NCI-H1930 (cell line): ENCODE data around the gene KLHL36.
"Not testable (repeated sequence)": the region's sequence is repeated elsewhere in the genome, so short reads cannot be mapped to it uniquely, and the experiment has no call there.

Experiments used
- DNase-seq, 2 experiments: peaks; one replicate each; lab custom pipeline; 2025; lab: John Stamatoyannopoulos, UW

KLHL36 gene

GRCh38 chr16:84673203-84673535 lies 24.9 kb downstream of the KLHL36 start:
- DNase-seq = no peak

- no peak for DNase-seq
Observed at GRCh38 chr16:84673561-84673960, 25.2 kb downstream of the KLHL36 start.

GRCh38 chr16:84675423-84675822 lies 27.1 kb downstream of the KLHL36 start:
- DNase-seq = no peak

GRCh38 chr16:84675884-84676283 lies 27.6 kb downstream of the KLHL36 start:
- no peak for DNase-seq

GRCh38 chr16:84677017-84677803 lies 28.9 kb downstream of the KLHL36 start:
- DNase-seq = no peak

- DNase-seq = no peak
Observed at GRCh38 chr16:84677849-84678248, 29.5 kb downstream of the KLHL36 start.

GRCh38 chr16:84678541-84678940 lies 30.2 kb downstream of the KLHL36 start:
- DNase-seq = no peak

- DNase-seq = no peak
Observed at GRCh38 chr16:84680165-84680842, 32.0 kb downstream of the KLHL36 start.

- DNase-seq = no peak
Observed at GRCh38 chr16:84680843-84681629, 32.7 kb downstream of the KLHL36 start.

GRCh38 chr16:84683691-84684591 lies 35.6 kb downstream of the KLHL36 start:
- DNase-seq = no peak

- DNase-seq = no peak
Observed at GRCh38 chr16:84684592-84684965, 36.3 kb downstream of the KLHL36 start.

- DNase-seq = no peak
Observed at GRCh38 chr16:84685210-84685609, 36.9 kb downstream of the KLHL36 start.

- DNase-seq = no peak
Observed at GRCh38 chr16:84686707-84687298, 38.5 kb downstream of the KLHL36 start.

GRCh38 chr16:84687715-84688114 lies 39.4 kb downstream of the KLHL36 start:
- DNase-seq = no peak

- DNase-seq = not testable (repeated sequence)
Observed at GRCh38 chr16:84688163-84688562, 39.9 kb downstream of the KLHL36 start.

- no peak for DNase-seq
Observed at GRCh38 chr16:84689111-84689510, 40.8 kb downstream of the KLHL36 start.

- DNase-seq = no peak
Observed at GRCh38 chr16:84690088-84690819, 41.9 kb downstream of the KLHL36 start.

- DNase-seq = no peak
Observed at GRCh38 chr16:84692451-84693214, 44.3 kb downstream of the KLHL36 start.

- DNase-seq = not testable (repeated sequence)
Observed at GRCh38 chr16:84693869-84694268, 45.6 kb downstream of the KLHL36 start.

- DNase-seq = no peak
Observed at GRCh38 chr16:84694980-84695379, 46.7 kb downstream of the KLHL36 start.
